Trophoblast cell (in vitro differentiated cells and primary cell): Measurements from ENCODE around the gene HECA.
A peak's percentile ranks its signal among the peaks of the same experiment; 100 is the strongest.

Experiments used
- DNase-seq, 2 donors: peaks; one replicate each; pipeline ENCODE4 v3.0.0-alpha.2; 2016
- H2AFZ ChIP-seq: 2 replicates; pipeline ENCODE4 v1.6.1; 2013; ENCODE audit warnings: low read length, moderate library complexity, mild to moderate bottlenecking; ENCODE audit not compliant: insufficient read depth, poor library complexity
- H2AK5ac ChIP-seq: 2 replicates; pipeline ENCODE4 v1.6.1; 2013; ENCODE audit warnings: mild to moderate bottlenecking, low read length
- H2BK120ac ChIP-seq: 2 replicates; pipeline ENCODE4 v1.6.1; 2013; ENCODE audit warnings: low read length, mild to moderate bottlenecking, moderate library complexity; ENCODE audit not compliant: insufficient read depth, poor library complexity
- H2BK12ac ChIP-seq: 2 replicates; pipeline ENCODE4 v1.6.1; 2013; ENCODE audit warnings: mild to moderate bottlenecking, low read length, moderate library complexity
- H2BK5ac ChIP-seq: 2 replicates; pipeline ENCODE4 v1.6.1; 2013; ENCODE audit warnings: low read length, low read depth, moderate library complexity, mild to moderate bottlenecking; ENCODE audit not compliant: poor library complexity
- H3K14ac ChIP-seq: 2 replicates; pipeline ENCODE4 v1.6.1; 2013; ENCODE audit warnings: mild to moderate bottlenecking, low read length
- H3K18ac ChIP-seq: 2 replicates; pipeline ENCODE4 v1.6.1; 2013; ENCODE audit warnings: mild to moderate bottlenecking, low read length
- H3K23ac ChIP-seq: 2 replicates; pipeline ENCODE4 v1.6.1; 2013; ENCODE audit warnings: low read length
- H3K27ac ChIP-seq: 2 replicates; pipeline ENCODE4 v1.5.1; 2013; ENCODE audit warnings: low read depth, mild to moderate bottlenecking, inconsistent platforms, low read length, moderate library complexity
- H3K27me3 ChIP-seq: 2 replicates; pipeline ENCODE4 v1.6.1; 2013; ENCODE audit warnings: inconsistent platforms, mild to moderate bottlenecking, low read length, moderate library complexity; ENCODE audit not compliant: insufficient read depth
- H3K36me3 ChIP-seq, 2 experiments: 1 replicate in 1 of 2; 2 replicates in 1 of 2; pipeline ENCODE4 v1.6.1; 2013; ENCODE audit warnings: low read length in 2 of 2, mild to moderate bottlenecking in 2 of 2, moderate library complexity in 1 of 2; ENCODE audit not compliant: insufficient read depth in 2 of 2, control insufficient read depth in 1 of 2
- H3K4ac ChIP-seq: 2 replicates; pipeline ENCODE4 v1.6.1; 2013; ENCODE audit warnings: low read depth, mild to moderate bottlenecking, low read length, moderate library complexity
- H3K4me1 ChIP-seq, 2 experiments: 1 replicate in 1 of 2; 2 replicates in 1 of 2; pipeline ENCODE4 v1.6.1; 2013; ENCODE audit warnings: low read length in 2 of 2, mild to moderate bottlenecking in 2 of 2, moderate library complexity in 1 of 2; ENCODE audit not compliant: insufficient read depth in 2 of 2, control insufficient read depth in 1 of 2
- H3K4me2 ChIP-seq: 2 replicates; pipeline ENCODE4 v1.6.1; 2013; ENCODE audit warnings: inconsistent platforms, mild to moderate bottlenecking, low read length, moderate library complexity
- H3K4me3 ChIP-seq: 2 replicates; pipeline ENCODE4 v1.5.1; 2013; ENCODE audit warnings: mild to moderate bottlenecking, low read depth, low read length, inconsistent platforms
- H3K79me1 ChIP-seq: one replicate; pipeline ENCODE4 v1.6.1; 2013; ENCODE audit warnings: low read length
- H3K79me2 ChIP-seq: 2 replicates; pipeline ENCODE4 v1.6.1; 2013; ENCODE audit warnings: low read length, mild to moderate bottlenecking; ENCODE audit not compliant: control insufficient read depth, insufficient read depth, poor library complexity
- H3K9ac ChIP-seq: 2 replicates; pipeline ENCODE4 v1.6.1; 2013; ENCODE audit warnings: mild to moderate bottlenecking, low read length
- H3K9me3 ChIP-seq: 2 replicates; pipeline ENCODE4 v1.6.1; 2013; ENCODE audit warnings: low read depth, mild to moderate bottlenecking, control low read depth, inconsistent platforms, low read length; ENCODE audit not compliant: insufficient read depth
- H4K12ac ChIP-seq: 2 replicates; pipeline ENCODE4 v1.6.1; 2013; ENCODE audit warnings: low read depth, mild to moderate bottlenecking, low read length, moderate library complexity
- H4K8ac ChIP-seq: 2 replicates; pipeline ENCODE4 v1.6.1; 2013; ENCODE audit warnings: low read depth, mild to moderate bottlenecking, low read length, moderate library complexity
- H4K91ac ChIP-seq: one replicate; pipeline ENCODE4 v1.6.1; 2013; ENCODE audit warnings: low read depth, mild to moderate bottlenecking, low read length, moderate library complexity
- WGBS: extraction: QIAGEN DNeasy Blood & Tissue Kit; methylation state at CpG from one replicate; pipeline ENCODE4 v1.1.7; 2013; ENCODE audit warnings: missing lambda C conversion rate; ENCODE audit not compliant: insufficient read length, insufficient coverage; ENCODE audit errors: extremely low coverage; 5-methylcytosine and 5-hydroxymethylcytosine counted together

HECA gene

DNA sequence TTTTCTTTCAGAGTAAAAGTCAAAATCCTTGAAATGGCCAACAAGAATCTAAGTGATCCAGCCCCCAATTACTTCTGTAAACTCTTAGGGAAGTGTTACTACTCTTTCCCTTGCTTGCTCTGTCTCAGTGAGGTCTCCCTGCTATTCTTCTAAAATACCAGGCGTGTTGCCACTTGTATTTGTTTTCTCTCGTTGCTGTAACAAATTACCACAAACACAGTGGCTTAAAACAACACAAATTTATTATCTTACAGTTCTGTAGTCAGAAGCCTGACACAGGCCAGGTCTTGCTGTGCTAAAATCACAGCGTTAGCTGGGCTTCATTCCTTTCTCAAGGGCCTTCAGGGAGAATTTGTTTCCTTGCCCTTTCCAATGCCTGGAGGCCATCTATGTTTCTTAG lies 59.9 kb downstream of the HECA start:
- H3K9ac ChIP-seq = no peak overlapping the region
- no CpG with 5 or more reads among the region's 3 CpGs for WGBS
- H2BK5ac ChIP-seq = no peak overlapping the region
- no peak overlapping the region for H2AFZ ChIP-seq
- no peak overlapping the region for H4K91ac ChIP-seq
- peak; percentile 5 to 32 for DNase-seq
- H2BK120ac ChIP-seq = no peak overlapping the region
- no peak overlapping the region for H2BK12ac ChIP-seq
- no peaks in the 10 kb centered on the region for H3K27me3 ChIP-seq
- no peak overlapping the region for H4K12ac ChIP-seq
- no peak overlapping the region for H3K4me2 ChIP-seq
- H4K8ac ChIP-seq = no peak overlapping the region
- no peak overlapping the region for H3K18ac ChIP-seq
- no peak overlapping the region for H2AK5ac ChIP-seq
- H3K23ac ChIP-seq = no peak overlapping the region
- no peaks in the 10 kb centered on the region for H3K36me3 ChIP-seq
- H3K4me1 ChIP-seq = no peaks in the 10 kb centered on the region
- H3K4ac ChIP-seq = no peak overlapping the region
- no peaks in the 10 kb centered on the region for H3K9me3 ChIP-seq
- no peak overlapping the region for H3K14ac ChIP-seq
- no peak overlapping the region for H3K4me3 ChIP-seq
- no peaks in the 10 kb centered on the region for H3K79me1 ChIP-seq
- H3K27ac ChIP-seq = peak overlapping the region; percentile 40
- no peaks in the 10 kb centered on the region for H3K79me2 ChIP-seq

DNA sequence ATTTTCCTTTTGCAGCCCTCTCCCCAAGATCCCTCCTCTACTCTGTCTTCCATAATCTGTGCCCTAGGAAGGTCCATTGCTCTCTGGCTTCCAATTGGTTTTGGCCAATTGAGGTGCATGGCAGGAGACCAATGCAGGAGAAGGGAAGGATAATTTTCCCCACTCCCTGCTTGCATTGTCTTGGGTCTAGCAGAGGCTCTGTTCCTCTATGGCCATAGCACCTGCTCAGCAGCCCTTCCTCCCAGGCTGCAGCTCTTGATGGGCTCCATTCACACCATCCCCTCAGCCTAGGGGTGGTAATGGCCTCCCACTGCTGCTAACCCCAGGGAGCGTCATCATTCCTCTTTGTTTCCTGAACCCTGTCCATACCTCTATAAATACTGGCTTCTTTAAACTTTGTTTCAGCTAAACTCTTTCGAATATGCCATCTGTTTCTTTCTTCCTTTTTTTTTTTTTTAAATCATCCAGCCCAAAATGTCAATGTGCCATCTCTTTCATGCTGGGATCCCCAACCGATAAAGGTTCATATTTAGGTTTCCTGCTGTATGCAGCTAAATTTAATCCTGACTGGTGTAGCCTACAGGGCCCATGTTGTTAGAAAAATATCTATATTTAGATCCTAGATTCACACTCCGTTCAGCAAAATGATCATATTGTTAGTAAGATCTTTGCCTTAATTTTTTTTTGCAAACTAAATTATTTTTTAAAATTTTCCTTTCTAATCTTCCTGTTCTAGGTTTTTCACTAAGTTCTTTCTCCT lies 63.8 kb downstream of the HECA start:
- Histone ChIP-seq H3K9me3 (peaks cover 1% of the 10 kb centered on the region), H3K18ac (no peak overlapping the region), H3K27ac (no peak overlapping the region), H3K9ac (peak overlapping the region; percentile 7), H3K36me3 (no peaks in the 10 kb centered on the region), H3K4ac (no peak overlapping the region), H4K91ac (no peak overlapping the region), H2BK5ac (no peak overlapping the region), H4K8ac (no peak overlapping the region), H2BK120ac (no peak overlapping the region), H2BK12ac (no peak overlapping the region), H3K4me1 (no peaks in the 10 kb centered on the region), H3K4me2 (no peak overlapping the region), H3K79me1 (no peaks in the 10 kb centered on the region), H3K4me3 (no peak overlapping the region), H3K23ac (no peak overlapping the region), H3K27me3 (no peaks in the 10 kb centered on the region), H2AFZ (no peak overlapping the region), H2AK5ac (no peak overlapping the region), H3K79me2 (no peaks in the 10 kb centered on the region), H4K12ac (no peak overlapping the region), H3K14ac (no peak overlapping the region)
- no CpG with 5 or more reads among the region's 4 CpGs for WGBS
- DNase-seq = no peak

DNA sequence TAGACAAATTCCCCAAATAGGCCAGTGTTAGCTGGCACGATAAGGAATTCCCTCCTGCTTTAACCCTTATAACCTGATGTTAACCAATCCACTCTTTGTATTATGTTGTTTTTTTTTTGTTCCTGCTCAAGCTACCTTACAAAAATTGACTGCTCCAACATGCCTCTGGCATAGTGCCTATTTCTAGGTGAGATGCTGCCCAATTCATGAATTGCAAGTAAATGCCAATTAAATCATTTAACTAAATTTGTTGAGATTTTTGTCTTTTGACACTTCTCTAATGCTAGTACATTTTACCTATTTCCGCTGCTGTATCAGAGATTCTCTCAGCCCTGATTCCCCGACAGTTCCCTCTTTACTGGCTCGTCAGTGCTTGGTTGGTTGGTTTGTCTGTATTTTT lies 66.5 kb downstream of the HECA start:
- no peak overlapping the region for H2BK5ac ChIP-seq
- no peaks in the 10 kb centered on the region for H3K36me3 ChIP-seq
- H3K4me1 ChIP-seq = no peaks in the 10 kb centered on the region
- H3K27ac ChIP-seq = no peak overlapping the region
- H3K23ac ChIP-seq = no peak overlapping the region
- no CpG with 5 or more reads among the region's 4 CpGs for WGBS
- no peak overlapping the region for H2BK12ac ChIP-seq
- H4K91ac ChIP-seq = no peak overlapping the region
- no peak overlapping the region for H3K4ac ChIP-seq
- DNase-seq = no peak
- no peak overlapping the region for H3K18ac ChIP-seq
- H2BK120ac ChIP-seq = no peak overlapping the region
- no peak overlapping the region for H3K9ac ChIP-seq
- no peak overlapping the region for H4K12ac ChIP-seq
- H3K9me3 ChIP-seq = peaks cover 3% of the 10 kb centered on the region
- H2AFZ ChIP-seq = no peak overlapping the region
- no peak overlapping the region for H4K8ac ChIP-seq
- no peak overlapping the region for H3K4me2 ChIP-seq
- H3K79me2 ChIP-seq = no peaks in the 10 kb centered on the region
- H3K14ac ChIP-seq = no peak overlapping the region
- no peak overlapping the region for H3K4me3 ChIP-seq
- no peak overlapping the region for H2AK5ac ChIP-seq
- H3K27me3 ChIP-seq = no peaks in the 10 kb centered on the region
- H3K79me1 ChIP-seq = no peaks in the 10 kb centered on the region

DNA sequence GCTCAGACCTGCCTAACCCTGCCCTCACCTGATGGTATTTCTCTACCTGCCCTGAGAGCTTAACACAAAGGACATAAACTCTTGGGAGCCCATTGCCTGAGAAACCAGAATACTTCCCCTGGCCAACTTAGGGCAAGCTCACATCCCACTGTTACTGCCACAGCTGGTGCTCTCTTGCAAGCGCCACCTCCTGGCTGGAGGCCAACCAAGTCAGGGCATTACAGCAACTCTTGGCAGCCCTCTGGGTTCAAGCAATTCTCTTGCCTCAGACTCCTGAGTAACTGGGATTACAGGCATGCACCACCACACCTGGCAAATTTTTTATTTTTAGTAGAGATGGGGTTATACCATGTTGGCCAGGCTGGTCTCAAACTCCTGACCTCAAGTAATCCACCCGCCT lies 70.1 kb downstream of the HECA start:
- no peak overlapping the region for H3K23ac ChIP-seq
- H3K79me1 ChIP-seq = no peaks in the 10 kb centered on the region
- no peak overlapping the region for H2BK5ac ChIP-seq
- H4K91ac ChIP-seq = no peak overlapping the region
- no peak overlapping the region for H4K8ac ChIP-seq
- no peaks in the 10 kb centered on the region for H3K4me1 ChIP-seq
- no peak overlapping the region for H2AFZ ChIP-seq
- WGBS = no CpG with 5 or more reads among the region's 2 CpGs
- no peak overlapping the region for H3K18ac ChIP-seq
- no peak overlapping the region for H3K9ac ChIP-seq
- H3K4me2 ChIP-seq = no peak overlapping the region
- no peak overlapping the region for H2BK12ac ChIP-seq
- no peak for DNase-seq
- no peak overlapping the region for H3K14ac ChIP-seq
- H3K27ac ChIP-seq = no peak overlapping the region
- no peak overlapping the region for H3K4me3 ChIP-seq
- no peaks in the 10 kb centered on the region for H3K36me3 ChIP-seq
- H3K4ac ChIP-seq = no peak overlapping the region
- no peaks in the 10 kb centered on the region for H3K79me2 ChIP-seq
- H3K9me3 ChIP-seq = peaks cover 2% of the 10 kb centered on the region
- no peak overlapping the region for H2BK120ac ChIP-seq
- H4K12ac ChIP-seq = no peak overlapping the region
- H2AK5ac ChIP-seq = no peak overlapping the region
- H3K27me3 ChIP-seq = no peaks in the 10 kb centered on the region
